Measurements from ENCODE around the gene ERI3.

GRCh38 chr1:44326024-44326701 lies 28.9 kb downstream of the ERI3 start:
- TF ChIP-seq CTCF (conservative IDR thresholded peaks at IDR 0.05; ENCODE audit: low read length) (no peak), EZH2phosphoT487 (IDR thresholded peaks at IDR 0.05; ENCODE audit: borderline replicate concordance) (no peak)
